Activated naive CD4-positive, alpha-beta T cell treated with anti-CD3 and anti-CD28 coated beads, Interleukin-2, amount 50 U/mL, for 16 hours (primary cell): ENCODE measurements around the gene TUBA3E.
"Not testable (repeated sequence)": the region's sequence is repeated elsewhere in the genome, so short reads cannot be mapped to it uniquely, and the experiment has no call there.

Experiments used
- DNase-seq: peaks from one replicate; pipeline ENCODE4 v3.0.0-alpha.2; 2020

The TUBA3E gene

GRCh38 chr2:130198343-130198742 lies at the start of gene TUBA3E:
TUBA3E (minus strand) TSS chr2:130198439; CDS start chr2:130198360, 79 bp downstream.
- no peak for DNase-seq

GRCh38 chr2:130246430-130246829 lies 48.2 kb upstream of the TUBA3E start:
- DNase-seq, result no peak

DNA sequence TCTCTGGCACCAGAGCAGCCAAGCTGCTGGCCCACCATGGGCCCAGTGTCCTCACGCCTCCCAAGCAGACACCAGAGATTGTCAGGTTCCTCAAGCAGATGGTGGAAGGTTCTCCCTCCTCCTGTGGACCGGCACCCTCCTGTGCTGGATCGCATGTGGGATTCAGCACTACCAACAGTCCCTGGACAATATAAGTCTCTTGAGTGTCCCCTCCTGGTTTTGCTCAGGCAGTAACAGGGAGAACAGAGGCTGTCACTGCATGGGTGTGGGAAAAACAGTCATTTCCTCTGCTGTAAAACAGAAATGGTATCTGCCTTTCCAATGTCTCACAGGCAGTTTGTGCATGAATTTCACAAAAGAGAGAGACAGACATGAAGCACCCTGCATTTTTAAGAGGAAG lies 47.7 kb upstream of the TUBA3E start:
- no peak for DNase-seq

- no peak for DNase-seq
These were observed 45.1 kb upstream of the TUBA3E start for GRCh38 chr2:130243359-130243758.

- DNase-seq, result no peak
These were observed 42.9 kb upstream of the TUBA3E start for GRCh38 chr2:130241041-130241707.

- not testable (repeated sequence) for DNase-seq
These were observed 41.3 kb upstream of the TUBA3E start for GRCh38 chr2:130239581-130239980.

- DNase-seq, result not testable (repeated sequence)
These were observed 34.8 kb upstream of the TUBA3E start for GRCh38 chr2:130233066-130233465.

GRCh38 chr2:130231656-130232055 lies 33.4 kb upstream of the TUBA3E start:
- DNase-seq, result no peak

GRCh38 chr2:130230907-130231306 lies 32.7 kb upstream of the TUBA3E start:
- not testable (repeated sequence) for DNase-seq

- not testable (repeated sequence) for DNase-seq
These were observed 32.1 kb upstream of the TUBA3E start for GRCh38 chr2:130230376-130230775.

DNA sequence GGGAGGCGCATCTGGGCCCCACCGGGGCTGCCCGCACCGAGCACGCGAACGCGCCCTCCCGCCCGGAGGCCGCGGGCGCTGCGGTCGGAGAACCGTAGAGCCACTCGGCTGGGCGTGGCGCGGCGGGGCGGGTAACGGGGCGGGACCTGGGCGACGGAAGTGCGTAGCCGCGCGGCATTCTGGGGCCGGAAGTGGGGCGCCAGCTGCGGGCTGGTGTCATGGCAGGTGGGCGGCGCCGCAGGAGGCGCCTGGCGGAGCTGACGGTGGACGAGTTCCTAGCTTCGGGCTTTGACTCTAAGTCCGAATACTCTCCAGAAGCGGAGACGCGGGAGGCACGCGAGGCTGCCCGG lies 30.9 kb upstream of the TUBA3E start:
- DNase-seq, result peak; percentile 28

- not testable (repeated sequence) for DNase-seq
These were observed 30.4 kb upstream of the TUBA3E start for GRCh38 chr2:130228467-130229160.

DNA sequence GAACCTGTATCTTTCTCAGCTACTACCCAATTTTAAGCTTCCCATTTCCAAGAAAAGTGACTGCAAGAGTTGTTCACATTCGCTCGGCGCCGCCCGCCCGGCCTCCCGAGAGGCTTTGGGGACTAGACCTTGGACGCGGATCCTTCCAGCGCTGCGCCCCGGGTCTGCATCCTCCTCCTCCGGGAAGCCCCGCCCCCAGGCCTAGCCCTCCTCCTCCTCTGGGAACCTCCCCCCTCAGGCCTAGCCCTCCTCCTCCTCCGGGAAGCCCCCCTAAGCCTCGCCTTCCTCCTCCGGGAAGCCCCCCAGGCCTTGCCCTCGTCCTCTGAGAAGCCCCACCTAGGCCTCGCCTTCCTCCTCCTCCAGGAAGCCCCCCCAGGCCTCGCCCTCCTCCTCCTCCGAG lies 29.8 kb upstream of the TUBA3E start:
- not testable (repeated sequence) for DNase-seq

DNA sequence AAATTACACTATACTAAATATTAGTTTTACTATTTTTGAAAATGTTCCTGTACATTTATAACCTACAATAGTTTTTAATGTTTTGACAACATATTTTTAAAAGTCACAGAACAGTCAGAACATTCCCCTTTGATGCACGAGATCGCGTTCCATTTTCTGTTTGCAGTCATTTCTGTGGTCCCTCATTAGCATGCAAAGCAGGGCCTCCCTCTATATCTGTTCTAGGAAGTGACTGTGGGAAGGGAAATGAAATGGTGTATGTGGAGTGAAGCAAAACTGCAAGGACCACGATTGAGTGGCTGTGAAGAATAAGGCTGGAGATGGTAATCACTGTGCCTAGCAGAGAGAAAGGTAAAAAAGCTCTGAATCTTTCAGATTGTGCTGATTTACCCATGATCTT lies 24.3 kb upstream of the TUBA3E start:
- DNase-seq, result not testable (repeated sequence)

DNA sequence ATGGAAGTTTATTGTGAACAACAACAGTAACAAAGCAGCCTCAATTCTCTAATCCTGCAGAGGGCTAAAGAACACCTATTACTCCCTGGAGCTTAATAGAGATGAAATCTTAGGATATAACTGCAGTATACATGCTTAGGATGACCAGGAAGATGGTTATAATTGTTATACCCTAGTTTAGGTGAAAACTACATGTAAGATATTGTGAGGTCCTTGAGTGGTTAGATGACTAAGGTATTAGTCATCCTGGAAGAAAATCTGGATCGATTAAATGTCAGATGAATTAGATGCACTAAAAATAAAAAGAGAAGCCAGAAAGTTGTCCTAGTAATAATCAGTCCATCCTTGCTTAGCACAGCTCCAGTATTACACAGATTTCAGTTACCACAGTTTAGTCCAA lies 22.3 kb upstream of the TUBA3E start:
- DNase-seq, result not testable (repeated sequence)

DNA sequence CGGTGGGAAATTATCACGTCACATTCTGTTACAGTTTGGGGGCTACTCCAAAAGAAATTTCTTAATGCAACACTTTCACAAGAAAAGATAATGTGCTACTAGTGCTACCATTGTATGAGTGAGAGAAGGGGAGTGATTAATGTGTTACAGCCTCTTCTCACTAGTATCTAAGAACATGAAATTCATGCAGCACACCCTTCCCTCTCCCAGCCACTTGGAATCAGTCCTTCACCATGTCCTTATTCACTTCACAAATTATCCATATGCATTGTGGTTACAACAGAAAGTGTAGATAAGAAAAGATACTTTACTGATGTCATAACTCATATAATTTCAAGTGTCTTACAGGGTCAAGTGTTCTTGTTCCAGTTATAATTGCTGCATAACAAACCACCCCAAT lies 20.9 kb upstream of the TUBA3E start:
- not testable (repeated sequence) for DNase-seq

- DNase-seq, result not testable (repeated sequence)
These were observed 8.8 kb upstream of the TUBA3E start for GRCh38 chr2:130207051-130207450.

- DNase-seq, result not testable (repeated sequence)
These were observed 4.9 kb upstream of the TUBA3E start for GRCh38 chr2:130203150-130203549.

GRCh38 chr2:130202518-130202917 lies 4.3 kb upstream of the TUBA3E start:
- not testable (repeated sequence) for DNase-seq

DNA sequence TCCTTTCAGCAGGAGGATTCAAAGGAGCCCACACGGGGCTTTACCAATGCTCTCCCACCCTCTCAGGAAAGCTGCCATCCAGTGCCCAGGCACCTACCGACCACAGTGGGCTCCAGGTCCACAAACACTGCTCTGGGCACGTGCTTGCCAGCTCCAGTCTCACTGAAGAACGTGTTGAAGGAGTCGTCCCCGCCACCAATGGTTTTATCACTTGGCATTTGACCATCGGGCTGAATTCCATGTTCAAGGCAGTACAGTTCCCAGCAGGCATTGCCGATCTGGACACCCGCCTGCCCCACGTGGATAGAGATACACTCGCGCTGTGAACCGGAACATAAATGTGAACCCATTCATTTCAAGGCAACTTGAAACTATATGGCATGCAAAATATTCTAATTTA lies 2.2 kb downstream of the TUBA3E start:
- not testable (repeated sequence) for DNase-seq

DNA sequence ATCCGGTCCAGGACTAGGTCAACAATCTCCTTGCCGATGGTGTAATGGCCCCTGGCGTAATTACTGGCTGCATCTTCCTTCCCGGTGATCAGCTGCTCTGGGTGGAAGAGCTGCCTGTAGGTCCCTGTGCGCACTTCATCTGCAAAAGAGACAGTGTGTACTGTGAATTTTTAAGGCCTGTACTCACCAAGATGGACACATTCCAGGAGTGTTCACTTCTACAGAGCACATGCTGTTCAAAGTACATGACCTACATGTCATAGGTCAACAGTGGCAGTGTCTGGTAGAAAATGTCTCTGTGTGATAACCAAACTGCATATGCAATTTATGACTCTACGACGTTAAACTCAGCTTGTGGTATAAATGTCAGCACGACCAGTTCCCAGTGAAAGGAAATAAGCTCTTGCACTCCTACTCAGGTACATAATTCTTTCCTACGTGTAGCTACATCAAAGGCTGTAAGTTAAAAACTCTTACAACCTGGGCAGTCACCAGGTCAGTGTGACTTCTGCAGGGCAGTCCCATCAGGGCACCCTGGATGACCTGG lies 3.1 kb downstream of the TUBA3E start:
- DNase-seq, result not testable (repeated sequence)

DNA sequence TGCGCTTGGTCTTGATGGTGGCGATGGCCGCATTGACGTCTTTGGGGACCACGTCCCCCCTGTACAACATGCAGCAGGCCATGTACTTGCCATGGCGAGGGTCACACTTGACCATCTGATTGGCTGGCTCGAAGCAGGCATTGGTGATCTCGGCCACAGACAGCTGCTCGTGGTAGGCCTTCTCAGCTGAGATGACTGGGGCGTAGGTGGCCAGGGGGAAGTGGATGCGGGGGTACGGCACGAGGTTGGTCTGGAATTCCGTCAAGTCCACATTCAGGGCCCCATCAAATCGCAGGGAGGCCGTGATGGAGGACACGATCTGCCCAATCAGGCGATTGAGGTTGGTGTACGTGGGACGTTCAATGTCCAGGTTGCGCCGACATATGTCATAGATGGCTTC lies 4.4 kb downstream of the TUBA3E start:
- DNase-seq, result not testable (repeated sequence)

- DNase-seq, result not testable (repeated sequence)
These were observed 5.8 kb downstream of the TUBA3E start for GRCh38 chr2:130192451-130192850.

DNA sequence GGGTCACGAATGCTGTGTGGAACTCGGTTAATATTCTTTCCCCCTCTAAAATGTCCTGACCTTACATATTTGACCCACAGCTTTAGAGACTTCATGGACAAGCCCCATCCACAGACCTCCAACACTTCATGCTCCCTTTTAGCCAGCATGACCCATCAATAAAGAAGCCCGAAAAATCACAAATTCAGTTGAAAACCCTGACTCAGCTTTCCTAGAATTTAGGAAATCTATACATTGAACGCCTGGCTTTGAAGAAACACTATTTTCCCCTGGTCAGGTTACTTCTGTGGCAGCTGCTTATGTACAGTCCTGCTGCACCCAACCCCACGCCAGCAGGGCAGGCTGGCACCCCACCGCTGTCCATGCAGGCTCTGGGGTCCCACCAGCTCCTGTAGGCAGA lies 6.9 kb downstream of the TUBA3E start:
- not testable (repeated sequence) for DNase-seq
